ENCODE measurements around the gene PTPN18. TPM values are rescaled to one million over a fixed set of nuclear protein-coding genes. Genes with fewer than 3 reads are reported as not detected.

PTPN18 gene
- total and polyA plus RNA-seq, 2 donors (not counting 3 experiments of a cell fraction or from before 2014, with no cell fraction given), result 39.4 to 39.6 TPM

- Histone ChIP-seq H4K20me1 (replicated peaks; ENCODE audit: control insufficient read depth, extremely low read depth, insufficient read depth, low read length) (no peaks in the 10 kb centered on the region), H3K4me2 (ENCODE audit: insufficient read depth, low read length) (no peak overlapping the region), H3K27ac (ENCODE audit: insufficient read depth, low read depth, low read length) (no peak overlapping the region), H3K9me3 (replicated peaks; ENCODE audit: control insufficient read depth, insufficient read depth, low read length) (no peaks in the 10 kb centered on the region), H3K4me3 (replicated peaks in 1 of 3; ENCODE audit: insufficient read depth in 1 of 3, low read depth in 1 of 3, low read length in 3 of 3) (no peak overlapping the region), H3K9ac (replicated peaks; ENCODE audit: extremely low read depth, insufficient read depth, low read length) (no peak overlapping the region), H3K79me2 (ENCODE audit: control insufficient read depth, insufficient read depth, low read length) (peaks cover 14% of the 10 kb centered on the region), H3K27me3 (ENCODE audit: control insufficient read depth in 2 of 2, insufficient read depth in 2 of 2, low read length in 2 of 2) (peaks cover 0 to under 1% of the 10 kb centered on the region in 2 experiments), H3K9me1 (replicated peaks; ENCODE audit: control insufficient read depth, extremely low read depth, insufficient read depth, low read length) (no peaks in the 10 kb centered on the region), H2AFZ (ENCODE audit: low read depth, low read length) (no peak overlapping the region), H3K36me3 (ENCODE audit: control insufficient read depth in 2 of 2, extremely low read depth in 1 of 2, insufficient read depth in 2 of 2, low read length in 2 of 2) (peaks cover 4 to 10% of the 10 kb centered on the region in 2 experiments), H3K4me1 (ENCODE audit: control insufficient read depth, extremely low read depth, insufficient read depth, low read length) (peaks cover 13% of the 10 kb centered on the region)
- ChIA-PET POLR2A (no interaction called here), CTCF (no interaction called here)
- dilution Hi-C loops (cut with MboI; ENCODE audit: extremely low pct_ligation_motif_present, low sequenced_read_pairs), result no loop called here
- no peak for TF ChIP-seq POLR2A (IDR thresholded peaks at IDR 0.05; ENCODE audit: low read depth, low read length)
- no peak for TF ChIP-seq MYC (IDR thresholded peaks at IDR 0.05; ENCODE audit: low read depth, low read length)
- TF ChIP-seq, protein P1, sequence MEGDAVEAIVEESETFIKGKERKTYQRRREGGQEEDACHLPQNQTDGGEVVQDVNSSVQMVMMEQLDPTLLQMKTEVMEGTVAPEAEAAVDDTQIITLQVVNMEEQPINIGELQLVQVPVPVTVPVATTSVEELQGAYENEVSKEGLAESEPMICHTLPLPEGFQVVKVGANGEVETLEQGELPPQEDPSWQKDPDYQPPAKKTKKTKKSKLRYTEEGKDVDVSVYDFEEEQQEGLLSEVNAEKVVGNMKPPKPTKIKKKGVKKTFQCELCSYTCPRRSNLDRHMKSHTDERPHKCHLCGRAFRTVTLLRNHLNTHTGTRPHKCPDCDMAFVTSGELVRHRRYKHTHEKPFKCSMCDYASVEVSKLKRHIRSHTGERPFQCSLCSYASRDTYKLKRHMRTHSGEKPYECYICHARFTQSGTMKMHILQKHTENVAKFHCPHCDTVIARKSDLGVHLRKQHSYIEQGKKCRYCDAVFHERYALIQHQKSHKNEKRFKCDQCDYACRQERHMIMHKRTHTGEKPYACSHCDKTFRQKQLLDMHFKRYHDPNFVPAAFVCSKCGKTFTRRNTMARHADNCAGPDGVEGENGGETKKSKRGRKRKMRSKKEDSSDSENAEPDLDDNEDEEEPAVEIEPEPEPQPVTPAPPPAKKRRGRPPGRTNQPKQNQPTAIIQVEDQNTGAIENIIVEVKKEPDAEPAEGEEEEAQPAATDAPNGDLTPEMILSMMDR (IDR thresholded peaks at IDR 0.05; ENCODE audit: extremely low read depth in 1 of 2, insufficient read depth in 1 of 2, low read depth in 1 of 2, low read length in 2 of 2), result no peak
- no peak for TF ChIP-seq EZH2 (IDR thresholded peaks at IDR 0.05; ENCODE audit: borderline replicate concordance, low read depth, low read length, severe bottlenecking)
- TF ChIP-seq POLR2AphosphoS5 (IDR thresholded peaks at IDR 0.05; ENCODE audit: insufficient read depth, low read depth, low read length), result no peak
- TF ChIP-seq, protein P2, sequence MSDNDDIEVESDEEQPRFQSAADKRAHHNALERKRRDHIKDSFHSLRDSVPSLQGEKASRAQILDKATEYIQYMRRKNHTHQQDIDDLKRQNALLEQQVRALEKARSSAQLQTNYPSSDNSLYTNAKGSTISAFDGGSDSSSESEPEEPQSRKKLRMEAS (IDR thresholded peaks at IDR 0.05; ENCODE audit: insufficient read depth, insufficient read length), result no peak
- FAIRE-seq, result no peak
- intact Hi-C loops (cut with micrococcal nuclease), result loop anchor here (10.0 kb wide), 3 partner anchors 95 to 1605 kb away; partner anchors contain the start of gene FAM168B
- BruUV-seq (replicated peaks), result no TSS peak
- no peak for DNase-seq (ENCODE audit: low read depth, low spot score)
Measured at GRCh38 chr2:130339885-130340745, 15.7 kb upstream of the PTPN18 start.
